H9 (cell line): Measurements from ENCODE around the gene TTC39A. TPM values are rescaled to one million over a fixed set of nuclear protein-coding genes. Genes with fewer than 3 reads are reported as not detected.

Experiments used
- DNase-seq: peaks from one replicate; pipeline ENCODE4 v3.0.0-alpha.2; 2017
- H2AFZ ChIP-seq: one replicate; pipeline ENCODE4 v1.6.1; 2013; ENCODE audit warnings: mild to moderate bottlenecking, low read length, control low read depth, moderate library complexity
- H2AK5ac ChIP-seq: 2 replicates; pipeline ENCODE4 v1.6.1; 2013; ENCODE audit warnings: low read length, control low read depth, mixed read lengths; ENCODE audit not compliant: insufficient read length
- H2BK120ac ChIP-seq: one replicate; pipeline ENCODE4 v1.6.1; 2013; ENCODE audit warnings: low read depth, mild to moderate bottlenecking, low read length, control low read depth, inconsistent platforms; ENCODE audit not compliant: poor library complexity, severe bottlenecking
- H2BK12ac ChIP-seq: 2 replicates; pipeline ENCODE4 v1.6.1; 2013; ENCODE audit warnings: low read length, control low read depth, mixed read lengths, low read depth; ENCODE audit not compliant: insufficient read length
- H2BK15ac ChIP-seq: 2 replicates; pipeline ENCODE4 v1.6.1; 2013; ENCODE audit warnings: low read depth, low read length, control low read depth
- H2BK20ac ChIP-seq: one replicate; pipeline ENCODE4 v1.6.1; 2013; ENCODE audit warnings: low read depth, mild to moderate bottlenecking, low read length, control low read depth, inconsistent platforms; ENCODE audit not compliant: poor library complexity, severe bottlenecking
- H2BK5ac ChIP-seq: 2 replicates; pipeline ENCODE4 v1.6.1; 2013; ENCODE audit warnings: low read length, control low read depth, mixed read lengths; ENCODE audit not compliant: insufficient read length
- H3K14ac ChIP-seq: 2 replicates; pipeline ENCODE4 v1.6.1; 2013; ENCODE audit warnings: low read length, control low read depth; ENCODE audit not compliant: insufficient read depth
- H3K18ac ChIP-seq: 2 replicates; pipeline ENCODE4 v1.6.1; 2013; ENCODE audit warnings: low read depth, mild to moderate bottlenecking, mixed read lengths, low read length, control low read depth; ENCODE audit not compliant: insufficient read length
- H3K23ac ChIP-seq: 2 replicates; pipeline ENCODE4 v1.6.1; 2013; ENCODE audit warnings: low read length, control low read depth, mixed read lengths, low read depth; ENCODE audit not compliant: insufficient read length
- H3K23me2 ChIP-seq: 2 replicates; pipeline ENCODE4 v1.6.1; 2013; ENCODE audit warnings: low read depth, mild to moderate bottlenecking, mixed read lengths, low read length, control low read depth; ENCODE audit not compliant: insufficient read length, poor library complexity, severe bottlenecking
- H3K27ac ChIP-seq: 2 replicates; pipeline ENCODE4 v1.5.1; 2013; ENCODE audit warnings: low read length, control low read depth, mixed read lengths, low read depth; ENCODE audit not compliant: insufficient read length
- H3K27me3 ChIP-seq: 2 replicates; pipeline ENCODE4 v1.6.1; 2013; ENCODE audit warnings: low read length, control low read depth, inconsistent platforms; ENCODE audit not compliant: insufficient read depth
- H3K4ac ChIP-seq: 2 replicates; pipeline ENCODE4 v1.6.1; 2013; ENCODE audit warnings: low read depth, mild to moderate bottlenecking, control low read depth, inconsistent platforms, low read length, moderate library complexity
- H3K4me1 ChIP-seq: 2 replicates; pipeline ENCODE4 v1.6.1; 2013; ENCODE audit warnings: low read length, control low read depth, inconsistent platforms; ENCODE audit not compliant: insufficient read depth
- H3K4me2 ChIP-seq: 2 replicates; pipeline ENCODE4 v1.6.1; 2013; ENCODE audit warnings: low read length, control low read depth, mixed read lengths; ENCODE audit not compliant: insufficient read length, insufficient read depth
- H3K56ac ChIP-seq: 2 replicates; pipeline ENCODE4 v1.6.1; 2013; ENCODE audit warnings: low read depth, mild to moderate bottlenecking, mixed read lengths, low read length, control low read depth; ENCODE audit not compliant: insufficient read length
- H3K79me1 ChIP-seq: 2 replicates; pipeline ENCODE4 v1.6.1; 2013; ENCODE audit warnings: low read depth, mild to moderate bottlenecking, moderate library complexity, low read length, control low read depth, inconsistent platforms; ENCODE audit not compliant: insufficient read depth, poor library complexity, severe bottlenecking
- H3K79me2 ChIP-seq: 2 replicates; pipeline ENCODE4 v1.6.1; 2013; ENCODE audit warnings: low read length, control low read depth, inconsistent platforms; ENCODE audit not compliant: insufficient read depth
- H3K9ac ChIP-seq: 2 replicates; pipeline ENCODE4 v1.6.1; 2013; ENCODE audit warnings: low read length, control low read depth, mixed read lengths; ENCODE audit not compliant: insufficient read length; ENCODE audit errors: extremely low read depth
- H3K9me3 ChIP-seq: one replicate; pipeline ENCODE4 v1.6.1; 2013; ENCODE audit warnings: low read depth, low read length, inconsistent platforms; ENCODE audit not compliant: control insufficient read depth
- H3T11ph ChIP-seq: one replicate; pipeline ENCODE4 v1.6.1; 2013; ENCODE audit warnings: mild to moderate bottlenecking, low read length, control low read depth, inconsistent platforms
- H4K20me1 ChIP-seq: one replicate; pipeline ENCODE4 v1.6.1; 2013; ENCODE audit not compliant: control insufficient read depth, insufficient read length, insufficient read depth
- H4K5ac ChIP-seq: 2 replicates; pipeline ENCODE4 v1.6.1; 2013; ENCODE audit warnings: low read depth, mild to moderate bottlenecking, mixed read lengths, low read length, control low read depth; ENCODE audit not compliant: insufficient read length
- H4K8ac ChIP-seq: replicated peaks from 2 replicates; pipeline ENCODE4 v1.6.1; 2013; ENCODE audit warnings: low read length, control low read depth, mixed read lengths, low read depth; ENCODE audit not compliant: insufficient read length
- H4K91ac ChIP-seq: 2 replicates; pipeline ENCODE4 v1.6.1; 2013; ENCODE audit warnings: low read depth, mild to moderate bottlenecking, moderate library complexity, mixed read lengths, low read length, control low read depth; ENCODE audit not compliant: insufficient read length
- H3K27ac Mint-ChIP-seq, 3 experiments: 2 replicates in 2 of 3; 3 replicates in 1 of 3; pipeline ENCODE4 v1.8.0; 2020 to 2021; ENCODE audit warnings: mixed read lengths in 3 of 3, mild to moderate bottlenecking in 1 of 3, moderate library complexity in 1 of 3
- H3K27me3 Mint-ChIP-seq: 2 replicates; pipeline ENCODE4 v1.8.0; 2021; ENCODE audit warnings: low read depth, mild to moderate bottlenecking, moderate library complexity, mixed read lengths
- H3K36me3 Mint-ChIP-seq, 3 experiments: 2 replicates in 2 of 3; 3 replicates in 1 of 3; pipeline ENCODE4 v1.8.0; 2020 to 2021; ENCODE audit warnings: low read depth in 3 of 3, mixed read lengths in 3 of 3; ENCODE audit not compliant: insufficient read depth in 1 of 3
- H3K4me1 Mint-ChIP-seq, 2 experiments: 2 replicates each; pipeline ENCODE4 v1.8.0; 2020; ENCODE audit warnings: mixed read lengths in 2 of 2
- H3K4me3 Mint-ChIP-seq, 2 experiments: 2 replicates in 1 of 2; 3 replicates in 1 of 2; pipeline ENCODE4 v1.8.0; 2020 to 2021; ENCODE audit warnings: mild to moderate bottlenecking in 2 of 2, mixed read lengths in 2 of 2, moderate library complexity in 1 of 2
- H3K9me3 Mint-ChIP-seq, 2 experiments: 2 replicates in 1 of 2; 3 replicates in 1 of 2; pipeline ENCODE4 v1.8.0; 2020; ENCODE audit warnings: mild to moderate bottlenecking in 2 of 2, mixed read lengths in 2 of 2, moderate library complexity in 1 of 2
- CTCF ChIP-seq: fragments of 200-600 bp; sonication (generic); conservative IDR thresholded peaks from 3 replicates; pipeline ENCODE4 v1.8.0; 2021; ENCODE audit warnings: antibody characterized with exemption, mild to moderate bottlenecking
- WGBS: extraction: QIAGEN DNeasy Blood & Tissue Kit; methylation state at CpG from one replicate; pipeline ENCODE4 v1.1.7; 2013; ENCODE audit warnings: missing lambda C conversion rate, low lambda C conversion rate, mixed read lengths; ENCODE audit not compliant: insufficient read length; ENCODE audit errors: extremely low coverage; 5-methylcytosine and 5-hydroxymethylcytosine counted together
- total RNA-seq: library from RNA; stranded (reverse); gene quantifications from 2 replicates; pipeline ENCODE4 v1.2.1, GENCODE V29; 2021

Gene TTC39A
- total RNA-seq, 1 experiment from 2014 or later, result 7.7 TPM

DNA sequence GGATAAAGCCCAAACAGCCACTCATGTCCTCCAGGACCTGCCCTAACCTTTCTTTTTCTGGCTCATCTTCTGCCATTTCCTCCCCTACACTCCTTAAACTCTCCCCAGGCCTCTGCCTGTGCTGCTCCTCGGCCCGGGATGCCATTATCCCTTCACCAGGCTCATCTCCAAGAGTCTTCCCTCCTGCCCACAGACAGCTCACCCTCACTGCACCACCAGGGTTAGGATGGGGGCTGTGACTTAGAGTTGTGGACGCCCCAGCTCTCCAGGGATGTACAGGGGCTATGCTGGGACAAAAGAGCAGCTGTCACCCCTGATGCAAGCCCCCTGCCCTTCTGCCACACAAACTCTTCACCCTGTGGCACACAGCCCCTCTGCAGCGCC lies 32.0 kb downstream of the TTC39A start:
- Mint-ChIP-seq H3K4me3 (no peak overlapping the region), H3K27ac (no peak overlapping the region; a peak in 1 of 7 replicates), H3K27me3 (peaks cover 5% of the 10 kb centered on the region), H3K4me1 (peaks cover 8 to 18% of the 10 kb centered on the region in 2 experiments), H3K36me3 (no peaks in the 10 kb centered on the region; a peak in 1 of 7 replicates), H3K9me3 (no peaks in the 10 kb centered on the region; a peak in 2 of 5 replicates)
- Histone ChIP-seq H4K8ac (peak overlapping the region; percentile 7), H2AK5ac (no peak overlapping the region), H2BK20ac (no peak overlapping the region), H2AFZ (no peak overlapping the region), H4K91ac (no peak overlapping the region), H4K5ac (no peak overlapping the region), H3K79me1 (no peaks in the 10 kb centered on the region), H2BK15ac (no peak overlapping the region), H3K79me2 (no peaks in the 10 kb centered on the region), H2BK12ac (no peak overlapping the region), H3K18ac (no peak overlapping the region), H3K14ac (no peak overlapping the region), H4K20me1 (no peaks in the 10 kb centered on the region), H3K4me2 (no peak overlapping the region), H3K9me3 (no peaks in the 10 kb centered on the region), H3K27ac (no peak overlapping the region), H3K4me1 (no peaks in the 10 kb centered on the region), H3K27me3 (no peaks in the 10 kb centered on the region), H3K23me2 (no peaks in the 10 kb centered on the region), H2BK120ac (no peak overlapping the region), H3K23ac (no peak overlapping the region), H3K56ac (no peak overlapping the region), H2BK5ac (no peak overlapping the region), H3K9ac (no peak overlapping the region), H3K4ac (no peak overlapping the region), H3T11ph (no peak overlapping the region)
- no peak for DNase-seq
- TF ChIP-seq CTCF, result no peak
- no CpG with 5 or more reads among the region's 4 CpGs for WGBS
